H1 (cell line): ENCODE measurements around the gene DIP2C. TPM values are rescaled to one million over a fixed set of nuclear protein-coding genes. Genes with fewer than 3 reads are reported as not detected.
"Not testable (repeated sequence)": the region's sequence is repeated elsewhere in the genome, so short reads cannot be mapped to it uniquely, and the experiment has no call there.

Source experiments
- CTCF ChIA-PET: fragments of 300-600 bp; sonication (Branson Sonifier 250); formaldehyde crosslinking; loops from one replicate; lab custom pipeline; 2021; ENCODE audit not compliant: partially characterized antibody; lab: Charles Lee
- POLR2A ChIA-PET: fragments of 300-600 bp; sonication (Branson Sonifier 250); formaldehyde crosslinking; loops from one replicate; lab custom pipeline; 2021; ENCODE audit warnings: inconsistent platforms; ENCODE audit not compliant: partially characterized antibody; lab: Charles Lee
- DNase-seq, 2 experiments: peaks; one replicate each; pipeline versions ENCODE4 v3.0.0 to v3.0.0-alpha.2; 2010 to 2022; ENCODE audit warnings: low spot score in 2 of 2, low read depth in 1 of 2, mixed read lengths in 1 of 2
- FAIRE-seq: peaks from 2 replicates; lab custom pipeline; 2011; peaks lifted over from hg19 to GRCh38; lab: Jason Lieb, UNC
- H2AFZ ChIP-seq: 2 replicates; pipeline ENCODE4 v1.8.1; 2012; ENCODE audit warnings: low read length, inconsistent platforms
- H2AK5ac ChIP-seq: 2 replicates; pipeline ENCODE4 v1.6.1; 2013; ENCODE audit warnings: low read depth, low read length
- H2BK120ac ChIP-seq: replicated peaks from 2 replicates; pipeline ENCODE3; 2013; ENCODE audit warnings: low read depth, low read length, inconsistent platforms
- H2BK12ac ChIP-seq: 2 replicates; pipeline ENCODE4 v1.6.1; 2013; ENCODE audit warnings: low read depth, low read length
- H2BK15ac ChIP-seq: 2 replicates; pipeline ENCODE4 v1.6.1; 2013; ENCODE audit warnings: low read length
- H2BK20ac ChIP-seq: 2 replicates; pipeline ENCODE4 v1.6.1; 2013; ENCODE audit warnings: low read length
- H2BK5ac ChIP-seq: 2 replicates; pipeline ENCODE4 v1.6.1; 2013; ENCODE audit warnings: low read depth, low read length
- H3K14ac ChIP-seq: 2 replicates; pipeline ENCODE4 v1.6.1; 2013; ENCODE audit warnings: inconsistent platforms; ENCODE audit not compliant: insufficient read length
- H3K18ac ChIP-seq: 2 replicates; pipeline ENCODE4 v1.6.1; 2013; ENCODE audit warnings: low read length; ENCODE audit errors: extremely low read depth
- H3K23ac ChIP-seq: 2 replicates; pipeline ENCODE4 v1.6.1; 2013; ENCODE audit warnings: inconsistent platforms; ENCODE audit not compliant: insufficient read length
- H3K23me2 ChIP-seq: 2 replicates; pipeline ENCODE4 v1.6.1; 2013; ENCODE audit warnings: low read depth, low read length
- H3K27ac ChIP-seq: 2 replicates; pipeline ENCODE4 v1.6.1; 2011; ENCODE audit warnings: low read depth, low read length, inconsistent platforms
- H3K27me3 ChIP-seq, 4 experiments: replicated peaks in 1 of 4; 1 replicate in 1 of 4; 2 replicates in 3 of 4; pipeline versions ENCODE4 v1.6.1 to v1.8.1; 2011 to 2013; ENCODE audit warnings: low read length in 3 of 4, mild to moderate bottlenecking in 3 of 4, inconsistent platforms in 2 of 4, mixed read lengths in 2 of 4, moderate library complexity in 1 of 4; ENCODE audit not compliant: control insufficient read depth in 3 of 4, insufficient read depth in 3 of 4; ENCODE audit errors: extremely low read depth in 1 of 4
- H3K36me3 ChIP-seq, 4 experiments: 2 replicates each; pipeline versions ENCODE4 v1.6.1 to v1.8.1; 2011 to 2013; ENCODE audit warnings: mild to moderate bottlenecking in 4 of 4, low read length in 3 of 4, moderate library complexity in 2 of 4, control low read depth in 1 of 4, inconsistent platforms in 1 of 4; ENCODE audit not compliant: insufficient read depth in 4 of 4, control insufficient read depth in 2 of 4
- H3K4ac ChIP-seq: replicated peaks from 2 replicates; pipeline ENCODE3; 2013; ENCODE audit warnings: low read length, low read depth, mixed read lengths, inconsistent platforms; ENCODE audit not compliant: insufficient read length
- H3K4me1 ChIP-seq, 4 experiments: replicated peaks in 1 of 4; 1 replicate in 1 of 4; 2 replicates in 3 of 4; pipeline versions ENCODE4 v1.6.1 to v1.8.1; 2011 to 2013; ENCODE audit warnings: low read length in 3 of 4, inconsistent platforms in 2 of 4, mixed read lengths in 1 of 4; ENCODE audit not compliant: insufficient read depth in 4 of 4, control insufficient read depth in 3 of 4
- H3K4me2 ChIP-seq, 2 experiments: 2 replicates each; pipeline versions ENCODE4 v1.6.1 to v1.8.1; 2011 to 2013; ENCODE audit warnings: low read depth in 2 of 2, low read length in 2 of 2, control low read depth in 1 of 2, inconsistent platforms in 1 of 2, mild to moderate bottlenecking in 1 of 2; ENCODE audit not compliant: insufficient read depth in 1 of 2
- H3K4me3 ChIP-seq, 4 experiments: fragments of 200-600, 300-600 bp in 1 of 4; sonication (generic), shearing (Covaris generic), sonication (Bioruptor Twin) in 1 of 4; 2 replicates each; pipeline versions ENCODE4 v1.5.1 to v1.8.1; 2011 to 2016; ENCODE audit warnings: low read length in 4 of 4, low read depth in 3 of 4, control low read depth in 2 of 4, inconsistent platforms in 2 of 4, mild to moderate bottlenecking in 2 of 4, mixed read lengths in 1 of 4, moderate library complexity in 1 of 4; ENCODE audit not compliant: insufficient read depth in 2 of 4; ENCODE audit errors: extremely low read depth in 1 of 4
- H3K56ac ChIP-seq: replicated peaks from 2 replicates; pipeline ENCODE3; 2013; ENCODE audit warnings: low read depth, mild to moderate bottlenecking, mixed read lengths, low read length, inconsistent platforms; ENCODE audit not compliant: insufficient read length
- H3K79me1 ChIP-seq: 2 replicates; pipeline ENCODE4 v1.6.1; 2013; ENCODE audit warnings: low read depth, low read length, control low read depth
- H3K79me2 ChIP-seq, 2 experiments: 2 replicates each; pipeline versions ENCODE4 v1.6.1 to v1.8.1; 2012 to 2013; ENCODE audit warnings: low read length in 2 of 2, mild to moderate bottlenecking in 2 of 2, inconsistent platforms in 1 of 2; ENCODE audit not compliant: insufficient read depth in 2 of 2, control insufficient read depth in 1 of 2
- H3K9ac ChIP-seq, 4 experiments: replicated peaks in 1 of 4; 1 replicate in 1 of 4; 2 replicates in 3 of 4; pipeline versions ENCODE4 v1.6.1 to v1.8.1; 2011 to 2013; ENCODE audit warnings: low read depth in 3 of 4, low read length in 3 of 4, control low read depth in 2 of 4, mild to moderate bottlenecking in 2 of 4, moderate library complexity in 2 of 4, inconsistent platforms in 1 of 4; ENCODE audit errors: extremely low read depth in 1 of 4
- H3K9me3 ChIP-seq, 2 experiments: 2 replicates each; pipeline versions ENCODE4 v1.6.1 to v1.8.1; 2012 to 2013; ENCODE audit warnings: mild to moderate bottlenecking in 2 of 2, moderate library complexity in 2 of 2, control low read depth in 1 of 2, inconsistent platforms in 1 of 2, low read depth in 1 of 2, low read length in 1 of 2, mixed read lengths in 1 of 2; ENCODE audit not compliant: insufficient read depth in 2 of 2
- H4K20me1 ChIP-seq, 2 experiments: replicated peaks in 1 of 2; 2 replicates each; pipeline versions ENCODE3 to v1.8.1; 2011 to 2013; ENCODE audit warnings: inconsistent platforms in 2 of 2, low read length in 2 of 2, mild to moderate bottlenecking in 1 of 2; ENCODE audit not compliant: insufficient read depth in 2 of 2, control insufficient read depth in 1 of 2
- H4K5ac ChIP-seq: 2 replicates; pipeline ENCODE4 v1.6.1; 2013; ENCODE audit warnings: low read length, low read depth, mixed read lengths, inconsistent platforms; ENCODE audit not compliant: insufficient read length
- H4K8ac ChIP-seq: 2 replicates; pipeline ENCODE4 v1.8.0; 2013; ENCODE audit warnings: mild to moderate bottlenecking, moderate library complexity, low read length, inconsistent platforms; ENCODE audit not compliant: insufficient read depth; ENCODE audit errors: extremely low read depth
- H4K91ac ChIP-seq: replicated peaks from 2 replicates; pipeline ENCODE3; 2013; ENCODE audit warnings: low read length, mixed read lengths, inconsistent platforms; ENCODE audit not compliant: insufficient read length
- JUN ChIP-seq: IDR thresholded peaks from 2 replicates; pipeline ENCODE4 v1.6.1; 2011; ENCODE audit warnings: low read depth, mild to moderate bottlenecking, improper control_type of control experiment, low read length
- POU5F1 ChIP-seq: IDR thresholded peaks from 2 replicates; pipeline ENCODE4 v1.6.1; 2011; ENCODE audit warnings: low read depth, mild to moderate bottlenecking, low read length, moderate library complexity
- RFX5 ChIP-seq: IDR thresholded peaks from 2 replicates; pipeline ENCODE4 v1.6.1; 2011; ENCODE audit warnings: low read depth, low read length, improper control_type of control experiment, borderline replicate concordance
- WGBS, 2 experiments: shearing (Covaris generic) in 1 of 2; methylation state at CpG; one replicate each; pipeline versions ENCODE4 v1.1.6 to v1.1.7; 2013 to 2015; ENCODE audit warnings: low lambda C conversion rate in 2 of 2, mixed read lengths in 2 of 2, inconsistent platforms in 1 of 2, low coverage in 1 of 2, missing lambda C conversion rate in 1 of 2; ENCODE audit not compliant: insufficient replicate concordance in 2 of 2, insufficient coverage in 1 of 2, insufficient read length in 1 of 2; ENCODE audit errors: extremely low coverage in 1 of 2, missing lambda C conversion rate in 1 of 2; 5-methylcytosine and 5-hydroxymethylcytosine counted together
- polyA plus RNA-seq, 7 experiments: library from polyadenylated mRNA; depleted of rRNA in 3 of 7; stranded (reverse) in 5 of 7; unstranded in 2 of 7; fragments of >200 nt in 5 of 7; fragments of 200-250 nt in 2 of 7; gene quantifications; 1 replicate in 5 of 7; 2 replicates in 1 of 7; 4 replicates in 1 of 7; pipeline versions ENCODE4 v1.2.1 to v1.2.3, GENCODE V29; 2011 to 2013; ENCODE audit warnings: missing spikeins in 2 of 7, mixed read lengths in 2 of 7
- total RNA-seq: library from RNA; stranded (reverse); fragmentation: NEBNext Ultra II Directional; extraction: Animal tissue kit (Norgen Biotek cat#: 25700); gene quantifications from 2 replicates; pipeline ENCODE4 v1.2.1, GENCODE V29; 2021

Gene DIP2C
- total and polyA plus RNA-seq, 2 of the 8 experiments (the other 6 are each of a cell fraction or from before 2014, with no cell fraction given), result 3.8 to 9.3 TPM

GRCh38 chr10:348456-348855, 341.0 kb downstream of the DIP2C start (continued):
- no peak for TF ChIP-seq POU5F1
- no peak for TF ChIP-seq RFX5
- TF ChIP-seq JUN, result no peak

GRCh38 chr10:347774-348173, 341.7 kb downstream of the DIP2C start:
- H2AFZ ChIP-seq, H3K9ac ChIP-seq, H3K4me1 ChIP-seq, H3K27me3 ChIP-seq, H3K56ac ChIP-seq, POLR2A ChIA-PET, H3K14ac ChIP-seq, H3K36me3 ChIP-seq, H2BK12ac ChIP-seq, H2AK5ac ChIP-seq, H4K5ac ChIP-seq, H2BK15ac ChIP-seq, H3K4me3 ChIP-seq, DNase-seq, H4K8ac ChIP-seq, FAIRE-seq, H4K20me1 ChIP-seq, H3K23me2 ChIP-seq, H3K23ac ChIP-seq, H3K79me2 ChIP-seq, H3K27ac ChIP-seq, H4K91ac ChIP-seq, H3K9me3 ChIP-seq, H2BK5ac ChIP-seq, H2BK120ac ChIP-seq, H3K4ac ChIP-seq, H3K18ac ChIP-seq, H2BK20ac ChIP-seq, H3K4me2 ChIP-seq, H3K79me1 ChIP-seq: not testable (repeated sequence)
- WGBS, 2 experiments, result 96% methylated on average over 25 of the region's 34 CpGs; no CpG with 5 or more reads in 1 of the 2 experiments
- CTCF ChIA-PET, result interaction anchor here (0.7 to 1.5 kb wide), 4 partner anchors 8 to 423 kb away, joined by 3 to 5 read pairs (median 3); no protein-coding TSS in a partner anchor
